HepG2 (cell line): ENCODE results near the gene COL9A3. TPM values are rescaled to one million over a fixed set of nuclear protein-coding genes. Genes with fewer than 3 reads are reported as not detected.

Experiments
- ARID2 ChIP-seq: sonication (generic); formaldehyde crosslinking; IDR thresholded peaks from 2 replicates; pipeline ENCODE4 v1.8.1; 2022; ENCODE audit warnings: mild to moderate bottlenecking, missing genetic modification reagents, borderline replicate concordance
- CBX5 ChIP-seq: sonication (generic); formaldehyde crosslinking; IDR thresholded peaks from 2 replicates; pipeline ENCODE4 v1.4.0; 2020; ENCODE audit warnings: missing genetic modification reagents, borderline replicate concordance
- ELF1 ChIP-seq: sonication (generic); formaldehyde crosslinking; IDR thresholded peaks from 2 replicates; pipeline ENCODE4 v1.4.0; 2020; ENCODE audit warnings: missing genetic modification reagents
- ESRRA ChIP-seq: sonication (generic); formaldehyde crosslinking; IDR thresholded peaks from 2 replicates; pipeline ENCODE4 v1.5.1; 2020; ENCODE audit warnings: mild to moderate bottlenecking, low read depth, missing genetic modification reagents
- KDM4B ChIP-seq: sonication (generic); formaldehyde crosslinking; IDR thresholded peaks from 2 replicates; pipeline ENCODE4 v1.4.0; 2020; ENCODE audit warnings: missing genetic modification reagents
- KMT2A ChIP-seq: sonication (generic); formaldehyde crosslinking; IDR thresholded peaks from 2 replicates; pipeline ENCODE4 v1.4.0; 2020; ENCODE audit warnings: missing genetic modification reagents
- MAFK ChIP-seq, 2 experiments: IDR thresholded peaks in 1 of 2; conservative IDR thresholded peaks in 1 of 2; 2 replicates each; pipeline ENCODE4 v1.6.1; 2011; ENCODE audit warnings: improper control_type of control experiment in 2 of 2, low read length in 2 of 2
- MLLT10 ChIP-seq: sonication (generic); formaldehyde crosslinking; IDR thresholded peaks from 2 replicates; pipeline ENCODE4 v1.4.0; 2020; ENCODE audit warnings: missing genetic modification reagents
- NCOA1 ChIP-seq: sonication (generic); formaldehyde crosslinking; IDR thresholded peaks from 2 replicates; pipeline ENCODE4 v1.9.0; 2021; ENCODE audit warnings: missing genetic modification reagents
- NR2C2 ChIP-seq: sonication (generic); formaldehyde crosslinking; IDR thresholded peaks from 2 replicates; pipeline ENCODE4 v1.4.0; 2020; ENCODE audit warnings: missing genetic modification reagents, mild to moderate bottlenecking, moderate library complexity, borderline replicate concordance
- RBFOX2 ChIP-seq: fragments of 200-400 bp; formaldehyde crosslinking; IDR thresholded peaks from 2 replicates; pipeline ENCODE4 v1.6.1; 2017; ENCODE audit warnings: low read depth, mild to moderate bottlenecking, low read length
- SOX6 ChIP-seq, 2 experiments: fragments of 450-650 bp in 1 of 2; sonication (generic) in 1 of 2; formaldehyde crosslinking in 1 of 2; IDR thresholded peaks; 2 replicates each; pipeline versions ENCODE4 v1.4.0 to v1.6.1; 2017 to 2020; ENCODE audit warnings: antibody characterized with exemption in 1 of 2, mild to moderate bottlenecking in 1 of 2, missing genetic modification reagents in 1 of 2
- TEF ChIP-seq: sonication (generic); formaldehyde crosslinking; IDR thresholded peaks from 2 replicates; pipeline ENCODE4 v1.5.0; 2020; ENCODE audit warnings: missing genetic modification reagents
- ZBED4 ChIP-seq: sonication (generic); formaldehyde crosslinking; IDR thresholded peaks from 2 replicates; pipeline ENCODE4 v1.4.0; 2020; ENCODE audit warnings: missing genetic modification reagents, borderline replicate concordance
- ZBTB7A ChIP-seq: sonication (generic); formaldehyde crosslinking; IDR thresholded peaks from 2 replicates; pipeline ENCODE4 v1.8.0; 2022; ENCODE audit warnings: mild to moderate bottlenecking, missing genetic modification reagents
- ZNF17 ChIP-seq: sonication (generic); formaldehyde crosslinking; IDR thresholded peaks from 2 replicates; pipeline ENCODE4 v1.5.0; 2020; ENCODE audit warnings: mild to moderate bottlenecking, missing genetic modification reagents
- ZNF205 ChIP-seq: IDR thresholded peaks from 2 replicates; pipeline ENCODE4 v1.6.1; 2018; ENCODE audit warnings: missing biosample characterization, missing genetic modification reagents
- ZNF496 ChIP-seq: sonication (generic); formaldehyde crosslinking; IDR thresholded peaks from 2 replicates; pipeline ENCODE4 v1.8.1; 2023; ENCODE audit warnings: mild to moderate bottlenecking, moderate library complexity, missing genetic modification reagents; ENCODE audit not compliant: insufficient replicate concordance
- ZNF556 ChIP-seq: sonication (generic); formaldehyde crosslinking; IDR thresholded peaks from 2 replicates; pipeline ENCODE4 v1.4.0; 2020; ENCODE audit warnings: mild to moderate bottlenecking, missing genetic modification reagents, borderline replicate concordance
- ZNF619 ChIP-seq: sonication (generic); formaldehyde crosslinking; IDR thresholded peaks from 2 replicates; pipeline ENCODE4 v1.4.0; 2020; ENCODE audit warnings: mild to moderate bottlenecking, missing genetic modification reagents
- ZNF644 ChIP-seq: IDR thresholded peaks from 2 replicates; pipeline ENCODE4 v1.6.1; 2016; ENCODE audit warnings: low read depth
- ZNF761 ChIP-seq: sonication (generic); formaldehyde crosslinking; conservative IDR thresholded peaks from 2 replicates; pipeline ENCODE4 v1.4.0; 2020; ENCODE audit warnings: mild to moderate bottlenecking, missing genetic modification reagents
- ZNF788 ChIP-seq: sonication (generic); formaldehyde crosslinking; IDR thresholded peaks from 2 replicates; pipeline ENCODE4 v1.5.0; 2020; ENCODE audit warnings: mild to moderate bottlenecking, missing genetic modification reagents, borderline replicate concordance
- polyA plus RNA-seq, 8 experiments: library from polyadenylated mRNA; depleted of rRNA in 3 of 8; stranded (reverse) in 7 of 8; unstranded in 1 of 8; fragments of >200 nt; fragmentation: Illumina TruSeq in 4 of 8; extraction: Trizol in 4 of 8; gene quantifications; 2 replicates each; pipeline versions ENCODE4 v1.2.1 to v1.2.3, GENCODE V29; 2011 to 2016; ENCODE audit warnings: low read depth in 4 of 8, missing spikeins in 1 of 8, mixed read lengths in 1 of 8; ENCODE audit not compliant: insufficient read depth in 1 of 8
- total RNA-seq, 5 experiments: library from RNA; depleted of rRNA; stranded (reverse); fragments of >200 nt; fragmentation: Illumina TruSeq; extraction: Trizol; gene quantifications; 2 replicates each; pipeline ENCODE4 v1.2.3, GENCODE V29; 2016; ENCODE audit warnings: low read depth in 1 of 5
- TF ChIP-seq, protein P1 (sequence below): sonication (generic); formaldehyde crosslinking; IDR thresholded peaks from 2 replicates; pipeline ENCODE4 v1.8.1; 2023; ENCODE audit warnings: missing genetic modification reagents, mild to moderate bottlenecking, borderline replicate concordance

The COL9A3 gene
- total and polyA plus RNA-seq, 2 of the 13 experiments (the other 11 are each of a cell fraction or from before 2014, with no cell fraction given) = 155 to 204 TPM

DNA sequence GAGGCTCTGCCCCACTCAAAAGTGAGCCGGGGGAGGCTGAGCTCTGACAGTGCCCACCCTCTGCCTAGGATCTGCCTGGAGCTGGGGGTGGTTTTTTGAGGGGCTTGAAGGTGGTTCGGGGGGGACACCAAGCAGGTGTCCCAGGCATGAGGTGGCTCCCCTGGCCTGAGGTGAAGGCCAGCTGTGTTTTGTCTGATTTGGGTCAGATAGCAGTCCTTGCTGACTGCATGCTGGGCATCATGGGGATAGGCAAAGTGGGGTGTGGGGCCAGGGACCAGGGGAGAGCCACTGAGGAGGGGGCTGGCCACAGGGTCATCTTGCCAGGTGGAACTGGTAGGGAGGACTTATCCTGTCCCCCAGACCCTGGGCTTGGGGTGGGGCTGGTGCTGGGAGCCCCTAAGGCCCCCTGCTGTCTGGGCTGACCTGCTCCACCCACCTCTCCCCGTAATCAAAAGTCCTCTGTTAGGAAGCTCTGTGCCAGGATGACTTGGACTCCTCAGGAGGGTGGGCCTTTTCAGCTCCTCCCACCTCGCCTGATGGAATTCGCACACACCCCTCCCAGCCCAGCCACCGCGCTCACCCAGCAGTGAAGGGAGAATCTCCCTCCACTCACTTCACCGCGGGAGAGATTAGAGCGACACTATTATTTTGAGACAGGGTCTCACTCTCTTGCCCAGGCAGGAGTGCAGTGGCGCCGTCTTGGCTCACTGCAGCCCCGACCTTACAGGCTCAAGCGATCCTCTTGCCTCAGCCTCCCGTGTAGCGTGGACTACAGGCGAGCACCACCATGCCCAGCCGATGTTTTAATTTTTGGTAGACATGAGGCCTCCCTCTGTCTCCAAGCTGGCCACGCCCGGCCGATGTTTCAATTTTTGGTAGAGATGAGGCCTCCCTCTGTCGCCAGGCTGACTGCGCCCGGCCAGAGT, 1.5 kb upstream of the COL9A3 start (continued):
- TF ChIP-seq KMT2A (CRISPR knock-in tag) = no peak
- TF ChIP-seq ARID2 (CRISPR knock-in tag) = no peak
- no peak for TF ChIP-seq ZNF17 (CRISPR knock-in tag)
- no peak for TF ChIP-seq SOX6 (IDR thresholded peaks at IDR 0.05)
- TF ChIP-seq SOX6 (CRISPR knock-in tag; IDR thresholded peaks at IDR 0.05) = no peak
- TF ChIP-seq ZBTB7A (CRISPR knock-in tag) = no peak
- TF ChIP-seq KDM4B (CRISPR knock-in tag) = no peak
- no peak for TF ChIP-seq MAFK (conservative IDR thresholded peaks at IDR 0.05 in 1 of 2, IDR thresholded peaks at IDR 0.05 in 1 of 2; ENCODE audit: low read length in 2 of 2)
- TF ChIP-seq ZNF644 = no peak
- no peak for TF ChIP-seq ESRRA (CRISPR knock-in tag)
- no peak for TF ChIP-seq ZNF496 (CRISPR knock-in tag)
- no peak for TF ChIP-seq ZNF205
- no peak for TF ChIP-seq ZNF619 (CRISPR knock-in tag)
- no peak for TF ChIP-seq MLLT10 (CRISPR knock-in tag)
- no peak for TF ChIP-seq NCOA1 (CRISPR knock-in tag)
- TF ChIP-seq RBFOX2 = no peak
- TF ChIP-seq, protein P1, sequence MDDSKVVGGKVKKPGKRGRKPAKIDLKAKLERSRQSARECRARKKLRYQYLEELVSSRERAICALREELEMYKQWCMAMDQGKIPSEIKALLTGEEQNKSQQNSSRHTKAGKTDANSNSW (CRISPR knock-in tag) = no peak
- TF ChIP-seq ZNF556 = 0 out of 2 replicates have a peak, but pooled peaks have one; percentile 48
- TF ChIP-seq ELF1 (CRISPR knock-in tag) = no peak
- TF ChIP-seq NR2C2 = no peak; the same call in 1 of the 2 replicates
- TF ChIP-seq ZNF761 = 0 out of 2 replicates have a peak, but pooled peaks have one; percentile 65
- TF ChIP-seq ZBED4 (CRISPR knock-in tag) = peak; percentile 10; the same call in 1 of the 2 replicates
- peak; percentile 21; the same call in 1 of the 2 replicates for TF ChIP-seq ZNF788 (CRISPR knock-in tag)
- TF ChIP-seq CBX5 = no peak
- TF ChIP-seq TEF (CRISPR knock-in tag) = no peak
